HG02610 (cell line): Measurements from ENCODE around the gene NUDT4B.
"Not testable (repeated sequence)": the region's sequence is repeated elsewhere in the genome, so short reads cannot be mapped to it uniquely, and the experiment has no call there.

Experiments
- ATAC-seq: cut with Tn5 transposase; IDR thresholded peaks from one replicate; pipeline ENCODE4 v1.9.1; 2021; ENCODE audit warnings: mild to moderate bottlenecking, moderate library complexity; ENCODE audit not compliant: unreplicated experiment

The NUDT4B gene

DNA sequence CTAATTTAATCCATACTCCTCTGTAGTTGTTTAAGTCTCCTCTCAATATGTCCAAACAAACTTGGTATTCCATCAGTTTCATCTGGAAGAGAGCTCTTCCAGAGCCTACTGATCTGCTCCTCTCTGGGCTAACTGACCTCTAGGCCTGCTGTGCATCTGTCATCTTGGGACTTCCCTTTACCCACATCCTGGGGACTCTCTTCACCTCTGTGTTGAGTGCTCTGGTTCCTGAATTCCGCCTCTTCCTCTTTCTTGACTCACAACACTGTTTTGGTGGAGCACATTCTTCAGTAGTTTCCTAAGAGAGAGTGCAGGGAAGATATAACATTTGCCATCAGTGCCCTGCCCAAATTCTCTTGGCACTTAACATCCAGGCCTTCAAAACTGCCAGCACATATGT lies 13.0 kb upstream of the NUDT4B start:
- peak; percentile 62 for ATAC-seq

DNA sequence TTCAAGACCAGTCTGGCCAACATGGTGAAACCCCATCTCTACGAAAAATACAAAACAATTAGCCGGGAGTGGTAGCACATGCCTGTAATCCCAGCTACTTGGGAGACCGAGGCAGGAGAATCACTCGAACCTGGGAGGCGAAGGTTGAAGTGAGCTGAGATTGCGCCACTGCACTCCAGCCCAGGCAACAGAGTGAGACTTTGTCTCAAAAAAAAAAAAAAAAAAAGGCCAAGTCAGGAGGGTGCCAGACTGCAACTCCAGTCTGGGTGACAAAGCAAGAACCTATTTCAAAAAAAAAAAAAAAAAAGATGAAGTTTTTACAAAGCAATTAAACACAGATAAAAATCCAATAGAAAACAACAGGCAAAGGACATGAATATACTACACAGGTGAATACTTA lies 9.9 kb upstream of the NUDT4B start:
- not testable (repeated sequence) for ATAC-seq

DNA sequence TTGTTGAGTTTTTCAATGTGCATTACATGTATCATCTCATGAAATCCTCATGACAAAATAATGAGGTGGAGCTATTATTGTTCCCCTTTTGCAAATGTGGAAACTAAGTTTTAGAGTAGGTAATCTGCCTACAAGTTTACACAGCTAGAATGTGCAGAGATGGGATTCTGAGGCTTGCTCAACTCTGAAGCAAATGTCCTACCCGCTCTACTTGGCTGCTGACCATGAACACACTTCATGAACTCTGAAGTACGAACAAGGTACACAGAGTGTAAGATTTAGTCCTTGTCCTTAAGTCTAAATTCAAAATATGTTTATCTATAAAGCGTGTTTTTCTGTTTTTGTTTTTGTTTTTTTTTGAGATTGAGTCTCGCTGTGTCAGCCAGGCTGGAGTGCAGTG lies 5.4 kb upstream of the NUDT4B start:
- not testable (repeated sequence) for ATAC-seq

DNA sequence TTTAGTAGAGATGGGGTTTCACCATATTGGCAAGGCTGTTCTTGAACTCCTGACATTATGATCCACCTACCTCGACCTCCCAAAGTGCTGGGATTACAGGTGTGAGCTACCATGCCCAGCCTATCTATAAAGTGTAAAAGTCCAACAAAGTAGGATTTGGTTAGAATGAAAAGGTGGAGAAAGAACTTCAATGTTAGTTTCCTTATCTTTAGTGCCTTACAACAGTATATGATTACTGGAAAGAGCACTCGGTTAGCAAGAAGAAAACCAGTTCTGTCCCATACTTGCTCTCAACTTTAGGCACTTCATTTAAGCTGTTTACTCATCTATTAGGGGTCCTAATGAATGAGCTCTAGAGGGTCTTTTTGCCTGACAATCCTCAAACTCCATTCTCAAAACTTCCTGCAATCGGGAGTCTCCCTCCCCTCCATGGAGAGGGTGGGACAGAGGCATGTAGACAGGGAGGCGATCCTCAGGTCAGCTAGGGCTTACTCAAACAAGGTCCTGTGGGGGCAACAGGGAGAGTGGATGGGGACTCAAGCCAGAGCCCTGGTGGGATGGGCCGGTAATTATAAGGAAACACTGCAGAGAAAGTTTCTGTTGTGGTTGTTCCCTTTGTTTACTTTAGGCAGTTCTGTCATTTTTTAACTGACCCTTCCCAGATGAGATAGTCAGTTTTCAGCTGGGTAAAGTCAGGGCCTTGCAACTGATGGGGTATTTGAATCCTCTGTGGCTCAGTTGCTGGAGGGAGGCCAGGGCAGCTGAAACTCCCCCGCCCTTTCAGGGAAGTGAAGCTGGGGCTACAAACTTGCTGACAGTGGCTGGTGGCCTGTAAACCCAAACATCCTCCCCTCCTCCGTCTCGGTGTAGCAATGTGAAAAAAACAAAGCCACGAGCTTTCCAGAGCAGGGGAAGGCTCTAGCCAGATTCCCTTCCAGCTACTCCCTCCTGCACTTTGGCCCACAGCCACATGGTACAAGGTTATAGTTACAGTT lies 4.6 kb upstream of the NUDT4B start:
- ATAC-seq: not testable (repeated sequence)

DNA sequence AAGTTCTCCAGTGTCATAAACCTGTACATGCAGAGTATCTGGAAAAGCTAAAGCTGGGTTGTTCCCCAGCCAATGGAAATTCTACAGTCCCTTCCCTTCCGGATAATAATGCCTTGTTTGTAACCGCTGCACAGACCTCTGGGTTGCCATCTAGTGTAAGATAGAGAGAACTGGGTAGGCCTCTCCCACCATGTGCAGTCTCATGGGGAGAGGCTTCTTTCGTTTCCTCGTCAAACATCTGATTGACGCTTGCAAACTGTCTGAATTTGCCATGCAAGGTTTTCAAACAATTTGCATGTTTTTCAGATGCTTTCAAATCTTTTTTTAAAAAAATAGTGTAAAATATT lies 734 bp downstream of the NUDT4B start:
- peak; percentile 92 for ATAC-seq

DNA sequence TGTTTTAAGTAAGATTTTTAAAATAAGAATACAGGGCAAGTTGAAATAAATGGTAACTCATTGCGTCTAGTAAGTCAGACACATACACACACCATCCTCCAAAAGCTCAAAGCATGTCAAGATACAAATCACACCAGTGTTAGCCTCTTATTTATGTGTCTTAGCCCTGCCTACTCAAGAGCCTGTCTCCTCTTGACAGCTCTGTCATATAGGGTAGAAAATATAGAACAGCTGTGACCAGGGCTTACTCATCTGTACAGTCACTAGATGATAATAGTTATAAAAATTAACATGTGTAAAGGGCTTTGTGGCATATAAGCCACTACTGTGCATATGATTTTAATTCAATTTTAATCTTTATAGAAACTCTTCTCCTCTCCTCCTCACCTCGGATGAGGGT lies 7.7 kb downstream of the NUDT4B start:
- ATAC-seq: not testable (repeated sequence)

DNA sequence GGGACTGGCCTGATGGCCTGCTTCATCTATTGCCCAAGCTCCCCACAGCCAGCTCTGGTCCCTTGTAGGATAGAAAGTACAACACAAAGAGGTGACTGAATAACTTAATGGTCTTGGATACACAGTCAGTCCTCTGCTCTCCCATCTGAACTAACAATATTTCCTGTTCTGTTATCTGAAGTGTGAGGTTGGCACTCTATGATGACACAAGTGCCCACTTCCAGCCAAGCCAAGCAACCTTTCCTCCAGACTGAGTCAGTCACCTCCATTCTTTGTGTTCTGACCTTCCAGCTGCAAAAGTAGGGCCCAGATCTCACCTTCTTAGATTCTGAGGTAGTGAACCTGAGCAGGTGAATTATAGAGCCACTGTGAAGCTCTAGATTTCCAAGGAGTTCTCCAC lies 8.9 kb downstream of the NUDT4B start:
- not testable (repeated sequence) for ATAC-seq

DNA sequence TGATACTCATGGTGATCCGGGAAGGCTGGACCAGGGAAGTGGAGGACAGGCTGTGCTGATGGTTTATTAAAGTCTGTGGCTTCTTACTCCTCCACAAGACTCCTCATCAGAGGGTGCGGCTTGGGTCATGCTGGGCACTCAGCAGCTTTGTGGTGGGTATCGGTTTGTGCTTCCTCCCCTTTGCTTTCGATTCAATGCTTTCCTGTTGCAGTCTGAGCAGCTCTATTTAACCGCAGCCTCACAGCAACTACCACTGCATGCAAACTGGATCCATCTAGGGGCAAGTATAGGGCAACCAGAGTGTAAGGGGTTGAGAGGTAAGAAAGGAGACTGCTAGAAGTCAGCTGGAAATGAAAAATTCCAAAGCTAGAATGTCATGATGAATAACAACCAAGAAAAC lies 9.8 kb downstream of the NUDT4B start:
- ATAC-seq: peak; percentile 96

DNA sequence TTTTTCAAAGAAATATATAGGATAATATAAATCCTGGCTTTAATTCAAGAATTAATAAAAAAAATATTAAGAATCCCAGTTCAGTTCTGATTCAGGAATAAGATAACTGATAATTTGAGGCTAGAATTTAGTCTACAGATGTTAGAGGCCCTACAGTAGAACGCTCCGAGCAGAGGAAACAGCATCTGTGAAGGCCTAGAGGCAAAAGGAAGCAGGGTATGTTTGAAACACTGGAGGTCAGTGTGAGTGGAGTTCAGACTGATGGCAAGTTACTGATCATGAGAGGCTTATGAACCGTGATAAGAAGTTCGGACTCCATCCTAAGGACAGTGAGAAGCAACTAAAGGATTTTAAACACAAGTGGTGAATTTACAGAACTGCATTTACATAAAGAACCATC lies 10.4 kb downstream of the NUDT4B start:
- not testable (repeated sequence) for ATAC-seq

DNA sequence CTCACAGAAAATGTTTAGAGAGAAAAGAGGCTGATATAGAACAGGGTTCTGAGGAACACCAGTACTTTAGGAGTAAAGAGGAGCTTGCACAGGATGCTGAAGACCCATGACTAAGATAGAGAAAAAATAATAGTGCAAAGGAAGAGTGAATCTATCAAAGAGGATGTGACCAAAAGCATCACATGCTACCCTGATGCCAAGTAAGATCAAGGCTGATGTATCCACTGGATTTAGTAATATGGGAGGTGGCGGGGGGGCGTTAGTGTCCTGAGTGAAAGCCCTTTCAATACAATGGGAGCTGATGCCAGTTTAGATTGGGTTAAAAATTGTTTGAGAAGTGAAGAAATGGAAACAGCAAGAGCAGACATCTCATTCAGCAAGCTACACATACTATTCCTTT lies 11.2 kb downstream of the NUDT4B start:
- ATAC-seq: not testable (repeated sequence)

DNA sequence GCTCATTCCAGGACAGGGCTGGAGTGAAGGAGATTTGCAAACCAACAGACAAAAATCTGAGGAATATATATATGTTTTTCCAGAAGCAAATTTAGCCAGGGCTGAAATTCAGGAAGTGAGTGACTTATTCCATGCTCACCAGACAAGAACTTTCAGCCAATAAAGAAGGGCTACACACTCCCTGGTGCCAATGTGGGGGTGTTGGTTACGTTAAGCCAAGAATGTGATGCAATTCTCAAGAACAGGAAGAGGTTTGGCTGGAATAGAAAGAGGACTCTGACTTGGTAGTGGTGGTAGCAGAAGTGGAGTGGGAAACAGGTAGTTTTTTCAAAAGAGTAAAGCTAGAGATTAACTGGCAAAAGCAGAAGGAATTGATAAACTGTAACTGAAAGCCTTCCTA lies 11.6 kb downstream of the NUDT4B start:
- ATAC-seq: not testable (repeated sequence)

DNA sequence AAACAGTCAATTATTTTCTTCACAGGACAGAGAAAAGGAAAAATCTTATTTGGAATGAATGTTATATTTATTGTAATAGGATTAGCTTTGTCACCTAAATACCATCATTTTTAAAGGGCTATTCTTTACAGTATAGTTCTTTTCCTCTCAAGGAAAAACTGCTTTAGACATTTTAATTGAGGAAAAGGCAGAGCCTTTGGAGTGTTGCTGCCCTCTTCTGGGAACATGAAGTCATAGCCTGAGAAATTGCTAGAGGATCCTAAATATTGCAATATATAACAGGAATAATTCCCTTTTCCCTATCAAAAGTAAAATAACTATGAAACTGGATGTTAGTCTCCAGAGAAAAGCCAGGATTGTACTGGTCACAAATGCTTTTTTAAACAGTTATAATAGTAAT lies 12.8 kb downstream of the NUDT4B start:
- not testable (repeated sequence) for ATAC-seq

DNA sequence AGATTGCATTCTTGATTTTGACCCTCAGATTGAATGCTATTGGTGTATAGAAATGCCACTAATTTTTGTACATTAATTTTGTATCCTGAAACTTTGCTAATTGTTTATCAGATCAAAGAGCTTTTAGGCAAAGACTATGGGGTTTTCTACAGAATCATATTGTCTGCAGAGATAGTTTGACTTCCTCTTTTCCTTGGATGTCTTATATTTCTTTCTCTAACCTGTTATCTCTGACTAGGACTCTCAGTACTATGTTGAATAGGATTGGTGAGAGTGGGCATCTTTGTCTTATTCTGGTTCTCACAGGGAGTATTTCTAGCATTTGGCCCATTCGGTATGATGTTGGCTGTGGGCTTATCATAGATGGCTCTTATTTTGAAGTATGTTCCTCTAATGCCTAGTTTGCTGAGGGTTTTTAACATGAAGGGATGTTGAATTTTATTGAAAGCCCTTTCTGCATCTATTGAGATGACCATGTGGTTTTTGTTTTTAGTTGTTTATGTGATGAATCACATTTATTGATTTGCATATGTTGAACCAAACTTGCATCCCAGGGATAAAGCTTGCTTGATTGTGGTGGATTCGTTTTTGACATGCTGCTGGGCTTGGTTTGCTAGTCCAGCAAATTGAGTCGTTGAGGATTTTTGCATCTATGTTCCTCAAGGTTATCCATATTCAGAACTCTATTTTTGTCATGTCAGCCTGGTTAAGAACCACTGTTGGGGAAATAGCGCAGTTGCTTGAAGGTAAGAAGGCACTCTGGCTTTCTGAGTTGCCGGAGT lies 16.9 kb downstream of the NUDT4B start:
- ATAC-seq: not testable (repeated sequence)

DNA sequence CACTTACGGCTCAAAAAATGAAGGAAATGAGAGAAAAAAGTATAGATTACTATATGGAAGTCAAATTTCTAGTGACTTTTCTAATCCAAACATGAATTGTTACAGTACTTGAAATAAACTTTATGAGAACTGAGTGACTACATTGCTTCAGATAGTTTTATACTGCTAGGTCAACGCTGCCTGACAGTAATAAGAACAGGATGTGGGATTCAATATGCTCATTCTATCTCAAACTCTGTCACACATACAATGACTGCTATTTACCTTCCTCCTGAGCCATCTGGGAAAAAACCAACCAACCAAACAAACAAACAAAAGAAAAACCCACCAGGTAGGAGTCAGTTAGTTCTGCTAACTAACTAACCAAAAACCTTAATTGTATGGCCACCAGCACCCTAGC lies 20.0 kb downstream of the NUDT4B start:
- not testable (repeated sequence) for ATAC-seq

DNA sequence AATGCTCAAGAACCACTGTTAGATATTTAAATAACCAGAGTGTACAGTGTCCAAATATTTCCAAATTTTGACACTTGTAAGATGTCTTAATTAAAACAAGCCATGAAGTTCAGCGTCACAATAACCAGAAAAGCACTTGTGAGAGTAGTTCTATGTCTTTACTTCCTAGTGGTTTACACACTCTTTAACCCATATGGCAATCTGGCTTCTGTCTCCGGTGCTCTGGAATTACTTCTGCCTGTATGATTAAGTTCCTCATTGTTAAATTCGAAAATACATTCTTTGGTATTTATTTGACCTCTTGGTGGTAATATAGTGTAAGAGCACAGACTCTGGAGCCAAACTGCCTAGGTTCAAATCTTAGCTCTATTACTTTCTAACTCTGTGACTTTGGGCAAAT lies 20.9 kb downstream of the NUDT4B start:
- ATAC-seq: not testable (repeated sequence)

DNA sequence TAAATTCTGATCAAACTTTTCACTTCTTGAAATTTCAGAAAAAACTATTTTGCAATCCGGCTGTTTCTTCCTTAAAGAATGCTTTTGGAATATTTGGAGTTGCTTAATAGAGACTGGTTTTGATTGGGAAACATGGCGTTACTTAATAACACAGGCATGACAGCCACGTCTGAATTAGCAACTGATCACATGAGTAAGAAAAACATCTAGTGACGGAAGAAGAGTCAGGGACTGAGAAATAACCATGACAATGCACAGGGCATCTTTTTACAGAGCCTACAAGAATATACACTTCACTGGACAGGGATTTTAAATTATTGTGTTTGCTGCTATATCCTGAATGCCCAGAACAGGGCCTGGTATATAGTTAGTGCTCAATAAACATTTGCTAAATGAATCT lies 25.1 kb downstream of the NUDT4B start:
- ATAC-seq: not testable (repeated sequence)

DNA sequence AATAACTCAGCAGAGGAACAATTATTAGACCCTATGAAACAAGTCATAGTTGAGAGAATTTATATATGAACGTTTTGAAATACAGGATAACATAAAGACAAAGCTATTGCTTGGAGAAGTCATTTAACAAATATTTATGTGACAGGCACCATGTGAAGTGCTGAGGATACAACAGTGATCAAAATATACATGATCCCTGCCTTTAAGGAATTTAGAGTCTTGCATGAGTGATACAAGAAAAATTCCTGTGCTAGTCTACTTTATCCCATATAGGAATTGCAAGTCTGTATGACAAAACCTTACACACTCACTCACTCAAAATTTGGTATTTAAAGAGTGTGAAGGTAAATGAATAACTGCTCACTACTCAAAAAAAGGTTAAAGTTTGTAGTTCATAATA lies 25.5 kb downstream of the NUDT4B start:
- not testable (repeated sequence) for ATAC-seq

DNA sequence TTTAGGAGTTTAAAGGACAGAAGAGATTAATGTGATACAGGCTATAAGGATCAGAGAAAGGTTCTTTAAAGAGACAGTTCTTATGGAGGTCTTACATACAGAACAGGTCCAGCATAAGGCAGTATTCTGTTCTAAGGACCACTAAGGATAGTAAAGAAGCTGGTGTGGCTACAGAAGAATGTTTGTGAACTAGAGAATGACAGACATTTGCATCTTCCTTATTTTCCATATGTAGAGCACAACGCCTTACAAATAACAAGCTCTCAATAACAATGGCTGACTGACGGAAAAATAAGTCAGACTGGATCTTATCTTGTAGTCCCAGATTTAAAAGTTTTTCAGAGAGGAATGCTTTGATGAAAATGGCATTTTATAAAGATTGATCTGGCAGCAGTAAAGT lies 26.7 kb downstream of the NUDT4B start:
- ATAC-seq: not testable (repeated sequence)

DNA sequence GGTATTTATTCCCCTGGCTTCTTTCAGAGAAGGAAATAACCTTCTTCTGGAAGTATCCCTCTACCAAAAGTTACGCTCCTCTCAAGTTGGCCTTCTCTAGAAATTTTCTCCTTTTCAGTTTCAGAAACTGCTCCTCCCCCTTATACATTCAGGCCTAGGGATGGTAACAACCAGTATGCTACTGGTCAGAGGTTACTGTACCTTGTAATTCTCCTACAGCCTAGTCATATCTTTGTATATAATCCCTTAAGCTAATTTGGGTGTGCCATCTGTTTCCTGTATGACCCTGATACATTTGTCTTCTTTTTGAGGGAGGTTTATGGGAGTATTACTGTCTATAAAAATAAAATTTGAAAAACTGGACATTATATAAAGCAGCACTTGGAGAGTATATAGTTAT lies 29.1 kb downstream of the NUDT4B start:
- ATAC-seq: not testable (repeated sequence)

DNA sequence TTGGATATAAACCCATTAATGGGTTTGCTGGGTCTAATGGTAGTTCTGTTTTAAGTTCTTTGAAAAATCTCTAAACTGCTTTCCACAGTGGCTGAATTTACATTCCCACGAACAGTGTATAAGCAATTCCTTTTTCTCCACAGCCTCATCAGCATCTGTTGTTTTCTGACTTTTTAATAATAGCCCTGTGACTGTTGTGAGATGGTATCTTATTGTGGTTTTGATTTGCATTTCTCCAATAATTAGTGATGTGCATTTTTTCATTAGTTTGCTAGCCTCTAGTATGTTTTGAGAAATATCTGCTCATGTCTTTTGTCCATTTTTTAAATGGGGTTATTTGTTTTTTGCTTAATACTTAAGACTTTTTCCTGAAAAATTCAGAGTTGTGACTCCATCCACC lies 31.8 kb downstream of the NUDT4B start:
- not testable (repeated sequence) for ATAC-seq

DNA sequence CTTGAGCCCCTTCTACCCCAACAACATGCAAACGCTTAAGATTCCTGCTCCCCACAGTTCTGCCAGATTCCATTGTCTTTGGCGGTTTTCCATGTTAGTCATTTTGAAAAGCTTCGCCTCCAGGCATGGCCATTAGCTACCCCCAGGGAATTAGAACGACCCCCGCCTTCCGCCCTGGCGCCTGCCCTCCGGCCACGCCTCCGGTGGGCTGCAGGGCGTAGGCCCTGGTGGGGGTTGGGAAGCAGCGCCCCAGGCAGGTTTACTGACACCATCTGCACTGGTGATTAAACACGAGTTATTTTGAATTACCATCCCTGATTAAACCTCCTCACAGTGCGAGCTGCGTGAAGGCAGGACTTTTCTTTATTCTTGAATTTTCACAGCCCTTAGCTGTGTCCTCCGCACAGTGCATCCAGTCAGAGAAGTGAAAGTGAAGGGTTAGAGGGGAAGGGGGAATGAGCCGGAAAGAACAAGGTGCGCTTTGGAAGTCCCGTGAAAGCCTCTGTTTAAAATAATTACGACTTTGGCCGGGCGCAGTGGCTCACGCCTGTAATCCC lies 43.0 kb downstream of the NUDT4B start:
- not testable (repeated sequence) for ATAC-seq
